KOPT-K1 (cell line): ENCODE measurements around the gene GPR89A.
"Not testable (repeated sequence)": the region's sequence is repeated elsewhere in the genome, so short reads cannot be mapped to it uniquely, and the experiment has no call there.

ENCODE experiments used
- H3K27ac ChIP-seq: fragments of 200-600 bp; sonication (generic); 2 replicates; pipeline ENCODE4 v1.5.1; 2016; ENCODE audit warnings: antibody characterized with exemption, mild to moderate bottlenecking, low read depth, low read length; ENCODE audit not compliant: poor library complexity, severe bottlenecking
- H3K36me3 ChIP-seq: fragments of 200-600 bp; sonication (generic); 2 replicates; pipeline ENCODE4 v1.5.1; 2017; ENCODE audit warnings: antibody characterized with exemption, mild to moderate bottlenecking, low read length, moderate library complexity; ENCODE audit not compliant: insufficient read depth
- H3K9me3 ChIP-seq: fragments of 200-600 bp; sonication (generic); 2 replicates; pipeline ENCODE4 v1.5.1; 2017; ENCODE audit warnings: antibody characterized with exemption, low read length, mild to moderate bottlenecking; ENCODE audit not compliant: insufficient read depth, poor library complexity, severe bottlenecking

Gene GPR89A

GRCh38 chr1:145656245-145656943 lies 48.6 kb downstream of the GPR89A start:
- not testable (repeated sequence) for H3K36me3 ChIP-seq, H3K27ac ChIP-seq, H3K9me3 ChIP-seq

DNA sequence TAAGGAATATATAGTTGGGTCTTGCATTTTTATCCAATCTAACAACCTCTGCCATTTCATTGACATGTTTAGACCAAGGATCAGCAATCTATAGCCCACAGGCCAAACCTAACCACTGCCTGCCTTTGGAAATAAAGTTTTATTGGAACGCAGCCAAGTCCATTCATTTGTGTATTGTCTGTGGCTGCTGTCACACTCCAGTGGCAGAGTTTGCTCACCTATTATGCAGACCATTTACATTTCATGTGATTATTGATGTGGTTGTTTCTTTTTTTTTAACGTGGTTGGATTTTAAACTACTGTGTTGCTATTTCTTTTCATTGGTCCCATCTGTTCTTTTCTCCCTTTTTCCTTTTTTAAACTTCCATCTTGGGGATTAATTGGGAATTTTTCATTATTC lies 54.7 kb downstream of the GPR89A start:
- not testable (repeated sequence) for H3K27ac ChIP-seq, H3K36me3 ChIP-seq, H3K9me3 ChIP-seq

- not testable (repeated sequence) for H3K9me3 ChIP-seq, H3K36me3 ChIP-seq
These were observed 57.2 kb downstream of the GPR89A start for GRCh38 chr1:145665015-145665414.

GRCh38 chr1:145670995-145671745 lies 63.4 kb downstream of the GPR89A start:
- H3K27ac ChIP-seq, H3K9me3 ChIP-seq, H3K36me3 ChIP-seq: not testable (repeated sequence)

More at GRCh38 chr1:145665015-145665414, 57.2 kb downstream of the GPR89A start:
- not testable (repeated sequence) for H3K27ac ChIP-seq

DNA sequence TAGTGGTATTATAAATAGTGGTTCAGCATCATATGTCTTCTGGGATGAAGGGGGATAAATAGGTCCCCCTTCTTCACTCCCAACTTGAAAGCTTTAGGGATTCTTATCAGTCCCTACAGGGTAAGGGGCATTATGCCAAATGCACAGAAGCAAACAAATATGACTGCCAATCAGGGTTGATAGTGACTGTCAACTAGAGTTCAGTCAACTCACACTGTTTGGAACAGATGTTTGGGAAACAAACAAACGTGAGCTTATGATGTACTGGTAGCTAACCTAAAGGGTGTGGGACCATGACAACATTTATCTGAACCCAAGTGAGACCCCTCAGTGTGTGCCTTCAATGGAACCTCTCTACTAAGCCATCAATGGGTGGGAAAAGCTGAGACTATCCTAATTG lies 65.4 kb downstream of the GPR89A start:
- H3K27ac ChIP-seq, H3K36me3 ChIP-seq, H3K9me3 ChIP-seq: not testable (repeated sequence)

DNA sequence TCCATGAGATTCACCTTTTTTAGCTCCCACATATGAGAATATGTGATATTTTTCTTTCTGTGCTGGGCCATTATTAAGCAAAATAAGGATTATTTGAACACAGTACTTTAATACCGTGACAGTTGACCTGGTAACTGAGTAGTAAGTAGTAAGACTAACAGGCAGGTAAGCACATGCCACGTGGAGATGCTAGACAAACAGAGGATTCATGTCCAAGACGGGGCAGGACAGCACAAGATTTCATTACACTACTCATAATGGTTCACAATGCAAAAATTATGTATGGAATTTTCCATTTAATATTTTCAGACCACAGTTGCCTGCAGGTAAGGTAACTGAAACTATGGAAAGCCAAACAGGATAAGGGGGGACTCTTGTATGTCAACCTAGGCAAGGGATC lies 77.1 kb downstream of the GPR89A start:
- H3K27ac ChIP-seq, H3K36me3 ChIP-seq, H3K9me3 ChIP-seq: not testable (repeated sequence)

DNA sequence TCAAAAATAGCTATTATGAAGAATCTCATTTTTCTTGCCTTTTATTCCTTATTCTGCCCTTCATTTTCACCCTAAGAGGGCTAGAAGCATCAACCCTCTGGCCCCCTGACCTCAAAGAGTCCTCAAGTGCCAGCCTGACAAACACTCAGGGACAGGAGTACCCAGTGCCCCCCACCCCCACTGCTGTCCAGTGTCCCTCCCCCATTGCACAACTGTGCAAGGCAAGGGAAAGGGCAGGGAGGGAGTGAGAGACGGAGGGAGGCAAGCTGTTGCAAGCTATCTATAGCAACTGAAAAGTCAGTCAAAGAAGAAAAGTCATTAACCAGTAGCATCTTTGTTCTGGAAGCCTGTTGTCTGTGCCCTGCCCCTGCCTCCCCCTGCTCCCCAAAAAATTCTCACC lies 78.3 kb downstream of the GPR89A start:
- H3K27ac ChIP-seq, H3K36me3 ChIP-seq, H3K9me3 ChIP-seq: not testable (repeated sequence)

- H3K9me3 ChIP-seq: no peaks in the 10 kb centered on the region
- no peak overlapping the region for H3K27ac ChIP-seq
These were observed 80.5 kb downstream of the GPR89A start for GRCh38 chr1:145688328-145688727.

DNA sequence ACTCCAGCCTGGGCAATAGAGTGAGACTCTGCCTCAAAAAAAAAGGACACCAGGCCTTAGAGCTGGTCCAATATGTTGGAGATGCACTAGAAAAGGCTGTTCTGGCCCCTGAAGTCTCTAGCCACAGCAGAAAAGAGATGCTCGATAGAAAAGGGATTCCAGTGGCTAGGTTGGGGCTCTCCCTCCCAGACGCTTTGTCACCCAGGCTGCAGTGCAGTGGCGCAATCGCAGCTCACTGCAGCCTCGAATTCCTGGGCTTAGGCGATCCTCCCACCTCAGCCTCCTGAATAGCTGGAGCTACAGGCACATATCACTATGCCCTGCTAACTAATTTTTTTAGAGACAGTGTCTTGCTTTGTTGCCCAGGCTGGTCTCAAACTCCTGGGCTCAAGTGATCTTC lies 81.1 kb downstream of the GPR89A start:
- H3K9me3 ChIP-seq: no peaks in the 10 kb centered on the region
- H3K27ac ChIP-seq: no peak overlapping the region
- H3K36me3 ChIP-seq: no peaks in the 10 kb centered on the region

More at GRCh38 chr1:145688328-145688727, 80.5 kb downstream of the GPR89A start:
- no peaks in the 10 kb centered on the region for H3K36me3 ChIP-seq

- Histone ChIP-seq H3K9me3 (no peaks in the 10 kb centered on the region), H3K27ac (peak overlapping the region; percentile 27), H3K36me3 (no peaks in the 10 kb centered on the region)
These were observed 82.1 kb downstream of the GPR89A start for GRCh38 chr1:145689922-145690321.

DNA sequence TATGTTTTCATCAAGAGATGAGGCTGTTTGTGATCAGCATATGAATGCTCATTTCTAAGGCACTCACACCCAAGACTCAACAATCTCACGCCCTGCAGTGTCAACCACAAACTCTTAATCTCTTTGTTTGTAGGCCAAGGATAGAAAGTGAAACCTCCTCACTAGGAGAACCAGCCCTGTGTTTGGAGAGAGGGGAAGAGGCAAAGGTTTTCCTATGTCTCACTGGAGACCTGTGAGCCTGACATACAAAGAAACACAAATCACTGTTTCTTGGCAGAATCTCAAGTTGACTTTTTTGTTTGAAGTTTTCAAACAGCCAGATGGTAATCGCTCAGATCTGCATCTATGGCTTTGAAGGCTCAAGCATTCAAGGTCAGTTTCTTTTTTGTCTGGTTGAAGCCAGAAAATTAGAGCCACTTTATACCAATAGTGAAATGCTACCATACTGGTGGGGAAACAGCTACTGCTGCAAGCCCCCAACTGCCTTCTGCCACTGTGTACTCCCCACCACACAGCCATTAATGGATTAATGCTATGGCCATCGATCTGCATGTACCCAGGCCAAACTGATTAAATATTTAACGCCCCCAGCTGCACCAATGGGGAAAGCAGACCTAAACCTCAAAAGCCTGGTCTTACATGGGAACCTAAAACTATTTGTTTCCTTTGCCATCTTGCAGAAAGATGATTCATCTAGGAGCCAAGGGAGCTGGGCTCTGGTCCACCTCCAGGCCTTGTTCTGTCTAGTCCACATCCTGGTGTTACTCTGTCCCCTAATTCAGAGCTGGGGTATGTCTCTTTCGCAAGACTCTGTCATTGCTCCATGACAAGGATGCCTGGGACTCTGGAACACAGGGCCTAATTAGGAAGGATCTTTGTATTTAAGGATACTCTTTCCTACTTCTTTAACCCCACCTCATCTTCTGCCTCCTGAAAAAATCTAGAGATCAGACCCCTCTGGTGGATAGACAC lies 83.1 kb downstream of the GPR89A start:
- no peaks in the 10 kb centered on the region for H3K9me3 ChIP-seq
- H3K36me3 ChIP-seq: no peaks in the 10 kb centered on the region
- peak overlapping the region; percentile 33 for H3K27ac ChIP-seq

- no peaks in the 10 kb centered on the region for H3K9me3 ChIP-seq
- no peak overlapping the region for H3K27ac ChIP-seq
- no peaks in the 10 kb centered on the region for H3K36me3 ChIP-seq
These were observed 85.1 kb downstream of the GPR89A start for GRCh38 chr1:145692785-145693443.

DNA sequence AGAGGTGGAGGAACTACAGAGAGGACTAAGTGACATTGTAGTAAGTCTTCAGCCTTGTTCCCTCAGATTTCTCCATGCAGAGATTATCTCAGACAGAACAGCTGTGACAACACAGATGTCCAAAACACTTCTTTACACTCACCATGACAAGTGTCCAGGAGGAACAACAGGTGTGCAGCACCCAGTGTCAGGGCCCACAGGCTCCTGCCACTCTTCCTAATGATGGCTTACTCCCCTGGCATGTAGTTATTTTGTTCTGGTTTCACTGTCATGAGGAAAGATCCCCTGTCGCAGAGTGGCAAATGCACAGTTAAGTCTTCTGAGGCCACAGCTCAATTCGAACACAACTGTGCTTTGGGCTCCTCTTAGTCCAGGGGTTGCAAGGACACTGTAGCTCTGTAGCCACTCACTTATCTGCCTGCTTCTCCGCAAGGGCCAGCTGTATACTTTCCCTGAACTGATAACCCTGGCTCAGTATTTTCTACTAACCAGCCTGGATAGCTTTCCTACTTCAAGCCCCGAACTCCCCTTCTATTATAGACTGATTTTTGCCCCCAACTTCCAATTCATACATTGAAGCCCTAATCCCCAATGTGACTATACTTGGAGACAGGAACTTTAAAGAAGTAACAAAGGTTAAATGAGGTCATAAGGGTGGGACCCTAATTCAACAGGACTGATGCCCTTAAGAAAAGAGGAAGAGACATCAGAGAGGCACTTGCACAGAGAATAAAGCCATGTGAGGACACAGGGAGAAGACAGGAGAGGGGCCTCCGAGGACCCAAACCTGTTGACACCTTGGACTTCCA lies 88.2 kb downstream of the GPR89A start:
- Histone ChIP-seq H3K36me3 (no peaks in the 10 kb centered on the region), H3K9me3 (no peaks in the 10 kb centered on the region), H3K27ac (no peak overlapping the region)

DNA sequence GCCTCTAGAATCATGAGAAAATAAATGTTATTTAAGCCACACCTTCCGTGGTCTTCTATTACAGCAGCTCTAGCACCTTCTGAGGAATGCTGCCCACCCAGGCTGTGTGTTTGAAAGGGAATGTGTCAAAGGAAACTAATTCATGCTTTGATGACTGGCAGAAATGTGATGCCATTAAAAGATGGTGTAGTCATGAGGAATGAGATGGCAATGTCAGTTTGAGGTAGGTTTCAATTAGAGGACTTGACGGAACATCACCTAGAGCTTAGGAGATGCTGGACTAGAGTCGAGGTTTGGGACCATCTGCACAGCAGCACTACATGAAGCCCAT lies 88.8 kb downstream of the GPR89A start:
- Histone ChIP-seq H3K36me3 (no peaks in the 10 kb centered on the region), H3K27ac (no peak overlapping the region), H3K9me3 (no peaks in the 10 kb centered on the region)
